HG03354 (cell line): Measurements from ENCODE around the gene G0S2.

Experiments used
- ATAC-seq: cut with Tn5 transposase; IDR thresholded peaks from one replicate; pipeline ENCODE4 v1.9.1; 2021; ENCODE audit warnings: mild to moderate bottlenecking; ENCODE audit not compliant: unreplicated experiment, poor library complexity, severe bottlenecking

The G0S2 gene

GRCh38 chr1:209674957-209675564 lies at the start of gene G0S2:
TSS of gene G0S2 (plus strand) at chr1:209675412. CDS start at chr1:209675685, 273 bp downstream.
- ATAC-seq: no peak

GRCh38 chr1:209625791-209626285 lies 49.4 kb upstream of the G0S2 start:
- ATAC-seq: no peak

GRCh38 chr1:209626346-209627026 lies 48.7 kb upstream of the G0S2 start:
- ATAC-seq: no peak

- ATAC-seq: peak; percentile 6
These were observed 48.0 kb upstream of the G0S2 start for GRCh38 chr1:209627027-209627731.

GRCh38 chr1:209627732-209628196 lies 47.4 kb upstream of the G0S2 start:
- ATAC-seq: peak; percentile 93

- no peak for ATAC-seq
These were observed 46.5 kb upstream of the G0S2 start for GRCh38 chr1:209628618-209629299.

- no peak for ATAC-seq
These were observed 45.4 kb upstream of the G0S2 start for GRCh38 chr1:209629621-209630382.

GRCh38 chr1:209630383-209631225 lies 44.6 kb upstream of the G0S2 start:
- no peak for ATAC-seq

GRCh38 chr1:209633335-209633997 lies 41.7 kb upstream of the G0S2 start:
- ATAC-seq: no peak

- ATAC-seq: no peak
These were observed 41.0 kb upstream of the G0S2 start for GRCh38 chr1:209634005-209634737.

- no peak for ATAC-seq
These were observed 39.4 kb upstream of the G0S2 start for GRCh38 chr1:209635850-209636249.

- ATAC-seq: no peak
These were observed 33.4 kb upstream of the G0S2 start for GRCh38 chr1:209641832-209642172.

GRCh38 chr1:209642816-209643215 lies 32.4 kb upstream of the G0S2 start:
- ATAC-seq: no peak

GRCh38 chr1:209643285-209644020 lies 31.8 kb upstream of the G0S2 start:
- no peak for ATAC-seq

GRCh38 chr1:209645574-209646452 lies 29.4 kb upstream of the G0S2 start:
- ATAC-seq: no peak

GRCh38 chr1:209646558-209646957 lies 28.7 kb upstream of the G0S2 start:
- no peak for ATAC-seq
